GM18517 (cell line): ENCODE measurements around the gene BOD1L1.
A peak's percentile ranks its signal among the peaks of the same experiment; 100 is the strongest.

Experiments
- ATAC-seq: cut with Tn5 transposase; IDR thresholded peaks from one replicate; pipeline ENCODE4 v1.9.1; 2021; ENCODE audit warnings: mild to moderate bottlenecking, moderate library complexity; ENCODE audit not compliant: unreplicated experiment

BOD1L1 gene

DNA sequence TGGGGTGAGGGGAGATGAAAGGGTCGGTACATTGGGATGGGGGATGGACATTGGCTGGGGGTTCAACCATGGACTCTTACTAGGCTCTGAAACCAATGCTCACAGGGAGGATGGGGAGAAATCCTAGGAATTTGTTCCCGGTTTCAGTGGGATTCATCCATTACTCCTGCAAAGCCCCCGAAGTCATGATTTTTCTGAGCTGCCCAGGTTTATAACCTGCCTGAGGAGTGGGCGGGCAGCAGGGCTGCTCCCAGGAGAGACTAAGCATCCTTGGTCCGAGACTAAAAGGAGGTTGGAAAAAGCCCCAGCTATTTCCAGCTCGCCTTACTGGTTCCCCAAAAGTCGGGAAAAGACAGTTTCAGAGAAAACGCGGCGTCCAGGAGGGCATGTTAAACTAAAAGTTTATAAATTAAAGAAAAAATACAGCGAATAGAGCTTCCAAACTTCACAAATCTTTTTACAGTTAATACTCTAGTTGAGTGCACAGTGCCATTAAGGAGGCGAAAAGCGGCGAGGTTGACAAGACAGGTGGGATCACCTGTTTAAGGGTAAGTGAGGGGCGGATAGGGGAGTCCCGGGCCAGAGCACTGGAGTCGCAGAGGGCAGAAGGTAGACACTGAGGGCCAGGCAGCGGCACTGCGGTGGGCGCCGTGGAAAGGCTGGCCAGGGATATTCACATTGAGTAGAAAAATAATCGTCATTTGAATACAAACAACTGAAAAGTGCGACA lies 86.9 kb downstream of the BOD1L1 start:
- ATAC-seq = no peak

DNA sequence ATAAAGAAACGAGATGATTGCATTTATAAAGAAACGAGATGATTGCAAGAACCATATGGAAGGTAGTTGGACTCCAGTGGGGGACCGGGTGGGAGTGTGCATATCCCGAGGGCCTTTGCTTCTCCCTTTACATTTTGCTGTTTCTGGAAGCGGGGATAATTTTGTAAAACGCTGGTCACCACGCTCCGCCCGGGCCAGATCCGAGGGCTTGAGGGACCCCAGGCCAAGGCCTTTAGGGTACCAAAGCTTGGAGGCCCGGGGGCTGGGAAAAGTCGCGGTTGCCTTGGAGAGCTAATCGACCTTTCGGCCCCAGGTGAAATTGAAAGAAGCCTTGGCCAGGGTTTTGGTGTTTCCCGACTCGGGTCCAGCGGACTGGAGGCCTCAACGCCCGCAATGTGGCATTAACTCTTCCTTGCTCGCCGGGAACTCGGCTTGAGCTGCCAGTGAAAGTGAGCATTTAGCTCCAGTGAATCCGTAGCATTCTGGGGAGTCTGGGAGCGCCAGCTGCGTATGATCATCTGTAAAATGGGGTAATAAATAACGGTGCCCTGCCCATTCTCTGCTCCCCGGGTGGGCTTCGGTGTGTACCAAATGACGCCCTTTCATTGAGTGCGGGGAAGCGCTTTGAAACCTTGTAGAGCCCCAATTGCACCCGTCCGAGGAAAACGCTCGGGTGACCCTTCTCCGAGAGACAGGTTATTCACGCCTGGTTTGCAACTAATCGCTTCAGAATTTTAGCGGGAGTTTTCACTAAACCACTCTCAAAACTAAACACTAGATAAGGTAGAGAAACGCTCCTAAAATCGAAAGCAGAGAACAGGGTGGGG lies 87.7 kb downstream of the BOD1L1 start:
- ATAC-seq = no peak

DNA sequence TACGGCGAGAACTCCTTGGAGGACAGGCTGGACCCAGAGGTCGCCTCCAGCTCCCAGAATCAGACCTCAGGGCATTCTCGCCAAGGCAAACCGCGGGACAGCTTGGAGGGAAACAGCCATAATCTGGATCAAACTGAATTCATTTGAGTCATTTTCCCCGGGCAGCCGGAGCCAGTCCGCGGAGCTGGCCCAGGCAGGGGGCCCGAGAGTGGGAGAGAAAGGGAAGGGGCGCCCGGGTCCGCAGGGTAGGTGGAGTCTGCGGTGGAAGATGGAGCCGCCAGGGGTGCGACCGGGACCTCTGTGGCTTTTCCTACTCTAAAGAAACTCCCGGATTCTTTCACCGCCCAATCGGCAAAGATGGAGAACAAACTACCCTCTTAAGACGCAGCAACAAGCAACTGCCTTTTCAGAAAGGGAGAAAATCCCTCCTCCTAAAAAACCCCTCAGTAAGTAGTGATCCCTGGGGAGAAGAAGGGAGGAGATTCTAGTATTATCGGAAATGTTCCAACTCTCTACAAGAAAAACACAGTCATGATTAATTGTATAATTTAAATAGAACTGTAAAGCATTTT lies 88.4 kb downstream of the BOD1L1 start:
- no peak for ATAC-seq

DNA sequence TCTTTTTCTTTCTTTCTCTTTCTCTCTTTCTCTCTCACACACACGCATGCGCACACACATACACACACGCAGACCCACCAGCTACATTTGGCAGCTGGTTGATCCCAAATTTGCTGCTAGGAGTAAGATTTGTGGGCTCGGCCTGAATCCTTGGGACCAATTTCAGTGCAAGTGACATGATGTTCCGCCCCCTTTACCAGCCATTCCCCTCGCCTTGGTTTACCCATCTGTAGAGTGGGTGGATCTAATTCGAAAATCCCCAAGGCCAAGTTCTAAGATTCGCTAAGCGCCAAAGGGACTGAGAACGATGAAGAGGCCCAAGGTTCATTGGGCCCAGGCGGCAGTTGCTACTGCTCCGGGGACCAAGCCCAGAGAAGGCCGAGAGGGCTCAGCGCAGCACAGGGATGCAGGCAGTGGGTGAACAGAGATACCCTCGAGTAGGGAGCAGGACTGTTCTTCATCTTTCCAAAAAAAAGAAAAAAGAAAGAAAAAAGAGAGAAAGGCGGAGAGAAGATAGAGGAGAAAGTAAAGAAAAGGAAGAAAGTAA lies 89.0 kb downstream of the BOD1L1 start:
- no peak for ATAC-seq

DNA sequence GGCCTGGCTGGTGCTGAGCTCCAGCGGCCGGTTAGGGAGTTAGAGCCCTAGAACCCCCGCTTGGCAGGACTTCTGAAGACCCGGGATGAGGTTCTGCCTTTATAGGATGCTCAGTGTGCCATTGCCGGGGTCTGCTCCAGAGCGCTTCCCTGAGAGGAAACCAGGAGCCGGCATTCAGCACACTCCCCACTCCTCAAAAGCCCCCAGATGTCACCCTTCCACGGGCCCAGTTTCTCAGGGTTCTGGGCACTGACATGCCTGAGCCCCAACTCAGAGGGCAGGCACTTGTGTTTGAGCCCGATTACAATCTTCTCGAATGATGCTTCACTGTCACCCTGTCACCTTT lies 89.7 kb downstream of the BOD1L1 start:
- no peak for ATAC-seq

DNA sequence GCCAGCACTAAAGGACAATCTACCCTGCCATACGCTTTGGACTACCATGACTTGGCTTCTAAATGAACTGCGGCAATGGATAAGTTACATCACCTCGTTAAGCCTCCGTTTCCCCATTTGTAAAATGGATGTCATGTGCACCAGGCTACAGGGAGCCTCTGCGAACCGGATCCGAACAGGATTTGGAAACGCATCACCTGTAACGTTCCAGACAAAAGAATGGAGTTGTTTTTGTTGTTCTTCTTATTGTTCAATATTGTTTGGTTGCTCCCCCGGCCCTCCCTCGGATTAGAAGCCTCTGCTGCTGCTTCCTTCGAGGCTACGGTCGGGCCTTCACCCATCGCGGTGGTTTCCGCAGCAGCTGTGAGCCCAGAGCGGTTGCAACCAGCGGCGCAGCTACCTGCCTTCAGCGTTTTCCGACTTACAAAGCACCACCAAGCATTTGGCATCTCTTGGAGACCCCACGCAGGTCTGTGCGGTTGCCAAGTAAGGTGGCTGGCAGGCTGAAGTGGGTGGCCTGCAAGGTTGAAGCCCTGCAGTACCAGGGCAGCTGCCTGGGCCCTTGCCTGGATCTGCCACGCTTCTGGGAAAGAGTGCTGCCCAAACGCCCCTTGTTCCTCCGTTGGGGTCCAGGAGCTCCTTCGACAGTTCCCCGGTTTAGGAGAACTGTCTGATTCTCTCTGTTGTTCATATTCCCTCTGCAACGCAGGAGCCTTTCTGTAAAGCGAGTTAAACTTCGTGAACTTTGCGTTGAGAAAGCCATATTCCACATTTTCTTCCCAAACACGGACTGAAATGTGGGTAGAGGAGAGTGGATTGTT lies 90.3 kb downstream of the BOD1L1 start:
- no peak for ATAC-seq

DNA sequence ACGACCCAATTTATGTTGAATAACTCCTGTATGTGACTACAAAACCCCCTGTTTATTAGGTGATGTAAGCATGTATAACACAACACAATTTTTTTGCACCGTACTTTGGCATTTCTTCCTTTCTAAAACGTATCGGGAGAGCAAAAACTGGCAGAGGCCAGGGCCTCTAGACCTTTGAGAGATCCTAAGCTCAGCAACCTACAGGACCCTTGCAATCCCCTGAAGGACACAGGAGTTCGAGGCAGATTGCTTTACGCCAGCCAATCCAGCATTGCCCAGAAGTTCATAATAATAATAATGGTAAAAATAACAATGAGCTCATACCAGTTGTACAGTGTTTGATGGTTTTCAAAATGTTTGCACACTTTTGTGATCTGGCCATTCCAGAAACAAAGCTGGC lies 90.9 kb downstream of the BOD1L1 start:
- ATAC-seq = no peak

DNA sequence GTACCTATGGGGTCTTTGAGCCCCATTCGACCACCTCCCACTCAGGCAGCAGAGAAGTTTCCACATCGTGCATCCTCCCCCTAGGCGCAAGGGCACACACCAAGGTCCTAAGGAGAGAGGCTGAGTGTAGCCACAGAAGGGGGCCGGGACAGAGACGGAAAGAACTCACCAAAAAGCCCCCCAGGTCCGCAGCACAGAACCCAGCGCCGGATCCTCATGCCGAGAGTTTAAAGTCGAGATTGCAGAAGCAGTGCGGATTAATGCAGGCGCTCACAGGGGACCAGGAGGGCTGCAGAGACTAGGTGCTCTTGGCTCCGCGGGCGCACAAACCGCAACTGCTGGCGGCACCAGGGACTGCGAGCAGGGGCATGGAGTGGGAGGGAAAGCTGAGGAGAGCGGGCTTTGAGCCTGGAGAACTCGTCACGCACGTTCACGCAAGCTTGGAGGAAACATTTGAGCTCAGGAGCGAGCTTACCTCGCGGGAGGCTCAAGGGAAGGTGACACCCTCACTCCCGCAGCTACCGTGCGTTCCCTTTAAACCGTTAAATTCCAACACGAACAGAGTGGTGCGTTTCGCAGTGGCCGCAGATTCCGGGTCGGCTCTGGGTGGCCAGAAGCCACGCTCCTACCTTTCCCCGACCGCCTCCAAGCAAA lies 91.7 kb downstream of the BOD1L1 start:
- no peak for ATAC-seq

DNA sequence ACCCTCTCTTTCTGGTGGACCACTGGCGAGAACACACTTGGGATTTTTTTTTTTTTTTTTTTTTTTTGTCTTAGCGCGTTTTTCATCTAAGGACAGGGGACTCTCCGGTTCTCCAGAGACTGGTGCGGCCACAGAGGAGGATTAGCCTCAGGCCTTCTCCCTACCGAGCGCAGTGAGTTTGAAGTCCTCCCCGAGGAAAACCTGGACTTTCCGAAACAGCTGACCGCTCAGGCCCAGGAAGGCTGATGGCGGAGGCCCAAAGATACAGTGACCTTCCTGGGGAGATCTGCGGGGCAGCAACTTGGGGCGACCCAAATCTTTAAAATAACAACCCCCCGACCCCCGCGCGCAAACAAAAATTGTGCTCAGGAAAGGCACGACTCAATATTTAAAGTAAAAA lies 92.4 kb downstream of the BOD1L1 start:
- no peak for ATAC-seq

DNA sequence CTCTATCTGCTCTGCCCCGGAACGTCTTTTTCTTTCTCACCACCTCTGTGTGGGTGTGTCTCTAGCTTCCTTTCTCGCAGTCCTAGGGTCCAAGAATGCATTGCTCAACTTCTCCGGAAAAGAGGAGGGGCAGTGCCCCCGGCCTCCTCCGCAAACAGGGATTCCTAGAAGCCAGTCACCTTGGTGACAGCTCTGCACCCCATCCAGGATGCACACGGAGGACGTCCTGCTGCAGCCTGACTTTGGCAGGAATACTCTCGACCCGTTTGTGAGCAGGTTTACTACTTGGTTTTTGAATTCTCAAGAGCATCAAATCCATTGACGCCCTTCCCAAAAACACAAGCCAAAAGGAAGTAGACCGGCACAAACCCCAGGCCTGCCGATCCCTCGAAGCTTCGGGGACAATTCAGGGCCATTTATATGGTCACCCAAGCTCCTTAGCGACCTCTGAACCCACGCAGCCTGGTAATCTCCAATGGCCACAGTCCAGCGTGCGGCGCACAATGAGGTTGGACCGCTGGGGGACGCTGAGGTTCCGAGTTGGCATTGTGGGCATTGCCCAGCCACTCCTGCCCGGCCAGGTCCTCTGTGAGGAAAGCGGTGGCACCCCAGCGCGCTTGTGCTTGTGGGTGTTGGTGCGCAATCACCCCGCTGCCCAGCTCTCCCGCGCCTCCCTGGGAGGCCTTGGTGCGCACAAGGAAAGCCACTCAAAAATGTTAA lies 93.0 kb downstream of the BOD1L1 start:
- ATAC-seq = no peak

DNA sequence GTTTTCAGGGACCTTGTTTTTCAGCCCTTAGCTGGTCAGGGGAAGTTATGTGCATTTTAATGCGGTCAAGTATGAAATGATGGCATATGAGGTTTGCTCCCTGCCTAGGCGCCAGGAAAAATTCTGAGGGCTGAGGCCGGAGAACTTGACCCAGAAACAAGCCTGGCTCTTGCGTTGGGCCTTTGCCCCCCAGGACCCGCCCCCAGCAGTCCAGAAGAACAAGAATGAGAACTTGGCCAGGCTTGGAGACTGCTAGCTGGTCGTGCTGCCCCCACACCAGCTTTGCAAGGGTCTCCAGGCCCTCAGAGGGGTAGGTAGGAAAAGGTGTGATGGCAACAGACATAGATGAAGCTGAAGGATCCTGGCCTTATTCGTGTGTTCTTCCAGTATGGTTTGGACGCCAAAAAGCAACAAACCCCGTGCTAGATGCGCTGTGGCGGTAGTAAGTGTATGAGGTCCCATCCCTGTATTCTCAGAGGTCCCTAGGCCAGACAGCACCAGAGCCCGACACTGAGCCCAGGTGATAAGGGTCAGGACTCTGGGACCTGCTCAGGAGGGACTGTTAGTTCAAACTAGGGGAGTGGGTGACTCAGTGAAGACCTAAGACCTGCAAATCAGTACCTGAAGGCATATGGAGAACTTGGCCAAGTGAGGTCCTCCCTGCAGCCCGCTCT lies 93.7 kb downstream of the BOD1L1 start:
- no peak for ATAC-seq

DNA sequence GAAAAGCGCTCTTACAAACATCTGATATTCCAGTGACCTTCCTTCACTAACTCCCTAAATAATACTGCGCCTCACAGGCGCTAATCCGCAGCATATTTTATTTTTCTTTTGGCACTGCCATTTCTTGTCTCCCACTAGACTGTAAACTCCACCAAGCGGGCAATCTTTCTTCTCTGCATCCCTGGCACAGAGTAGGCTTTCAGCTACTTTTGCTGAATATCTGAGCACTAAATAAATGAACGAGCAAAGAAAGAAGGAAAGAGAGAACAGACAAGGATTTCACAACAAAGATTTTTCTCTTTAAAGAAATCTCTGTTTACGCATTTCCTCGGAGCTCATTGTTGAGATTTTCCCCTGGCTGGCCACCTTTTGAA lies 95.9 kb downstream of the BOD1L1 start:
- ATAC-seq = no peak

DNA sequence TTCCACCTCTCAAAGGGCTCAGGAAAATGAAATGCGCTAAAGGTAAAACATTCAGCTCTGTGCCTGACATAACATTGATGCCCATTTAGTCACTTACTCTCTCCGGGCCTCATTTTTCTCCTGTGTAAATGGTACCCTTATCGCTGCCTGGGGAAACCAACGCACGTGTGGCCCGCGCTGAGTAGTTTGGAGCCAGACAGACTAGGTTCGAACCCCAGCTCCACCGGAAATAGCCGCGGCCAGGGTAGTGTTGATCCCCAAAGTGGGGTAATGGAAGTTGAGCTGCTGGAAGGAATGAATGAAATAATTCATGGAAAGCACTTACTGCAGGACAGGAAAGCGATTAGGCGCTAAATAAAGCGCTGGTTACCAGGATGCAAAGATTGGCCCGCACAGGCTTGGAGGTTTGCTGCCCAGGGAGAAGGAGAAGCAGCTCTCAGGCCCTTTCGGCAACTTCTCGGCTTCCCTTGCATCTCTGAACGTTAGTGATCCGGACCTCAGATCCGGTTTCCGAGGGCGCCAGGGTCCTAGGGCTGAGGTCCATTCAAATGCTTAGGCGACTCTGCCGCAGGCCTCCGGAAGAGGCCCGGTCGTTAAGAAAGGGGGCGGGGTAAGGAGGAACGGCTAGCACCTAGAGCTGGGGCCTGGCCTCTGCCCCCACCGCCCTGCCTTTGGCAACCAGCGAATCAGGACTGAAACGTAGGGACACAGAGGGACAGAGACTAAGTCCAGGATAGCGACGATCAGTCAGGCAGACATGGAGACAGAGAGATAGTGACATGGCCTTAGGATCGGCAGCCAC lies 96.5 kb downstream of the BOD1L1 start:
- ATAC-seq = no peak

DNA sequence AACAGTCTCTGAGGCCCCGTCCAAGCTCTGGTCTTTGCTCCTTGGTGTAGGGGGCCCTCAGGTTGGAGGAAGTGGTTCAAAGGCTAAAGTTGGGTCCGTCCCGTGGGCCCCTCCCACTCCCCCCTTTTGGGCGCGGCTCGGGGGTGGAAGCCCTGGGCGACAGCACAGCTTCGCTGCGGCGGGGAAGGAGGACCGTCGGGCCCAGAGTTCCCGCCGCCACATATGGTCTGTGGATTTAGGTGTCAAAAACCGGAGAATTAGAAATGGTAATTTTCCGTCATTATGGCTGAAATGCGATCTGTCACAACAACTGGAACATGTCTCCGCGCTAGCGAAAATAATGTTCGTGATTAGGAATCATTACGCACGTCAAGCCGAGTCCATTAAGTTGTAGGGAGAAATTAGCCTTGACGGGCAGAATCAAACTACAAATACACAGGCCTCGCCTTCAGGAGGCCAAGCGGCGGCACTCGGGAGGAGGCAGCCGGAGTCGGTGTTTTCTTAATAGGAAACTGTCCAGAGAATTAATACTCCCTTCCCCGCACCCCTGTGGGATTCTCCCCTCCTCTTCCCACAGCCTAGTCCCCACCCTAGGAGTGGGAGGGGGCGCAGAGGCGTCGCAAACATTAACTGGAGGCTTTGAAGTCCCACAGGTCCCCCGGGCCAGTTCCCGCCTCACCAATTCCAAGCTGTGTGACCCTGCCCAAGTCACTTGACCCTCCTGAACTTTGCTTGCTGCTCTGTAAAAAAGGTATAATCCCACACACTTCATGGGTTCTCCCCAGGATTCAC lies 98.2 kb downstream of the BOD1L1 start:
- ATAC-seq = no peak

DNA sequence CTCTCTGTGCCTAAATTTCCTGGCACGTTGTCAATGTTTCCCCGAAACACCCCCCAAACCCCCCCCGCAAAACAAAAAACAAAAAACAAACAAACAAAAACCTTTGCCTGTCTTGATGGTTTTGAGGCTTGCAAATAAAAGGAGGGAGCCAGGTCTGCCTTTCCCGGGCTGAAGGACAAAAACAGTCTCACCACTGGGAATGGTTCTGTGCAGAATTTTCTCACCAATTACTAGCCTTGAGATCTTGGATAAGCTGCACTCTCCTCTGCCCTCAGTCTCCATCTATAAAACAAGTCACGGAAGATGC lies 98.8 kb downstream of the BOD1L1 start:
- no peak for ATAC-seq

DNA sequence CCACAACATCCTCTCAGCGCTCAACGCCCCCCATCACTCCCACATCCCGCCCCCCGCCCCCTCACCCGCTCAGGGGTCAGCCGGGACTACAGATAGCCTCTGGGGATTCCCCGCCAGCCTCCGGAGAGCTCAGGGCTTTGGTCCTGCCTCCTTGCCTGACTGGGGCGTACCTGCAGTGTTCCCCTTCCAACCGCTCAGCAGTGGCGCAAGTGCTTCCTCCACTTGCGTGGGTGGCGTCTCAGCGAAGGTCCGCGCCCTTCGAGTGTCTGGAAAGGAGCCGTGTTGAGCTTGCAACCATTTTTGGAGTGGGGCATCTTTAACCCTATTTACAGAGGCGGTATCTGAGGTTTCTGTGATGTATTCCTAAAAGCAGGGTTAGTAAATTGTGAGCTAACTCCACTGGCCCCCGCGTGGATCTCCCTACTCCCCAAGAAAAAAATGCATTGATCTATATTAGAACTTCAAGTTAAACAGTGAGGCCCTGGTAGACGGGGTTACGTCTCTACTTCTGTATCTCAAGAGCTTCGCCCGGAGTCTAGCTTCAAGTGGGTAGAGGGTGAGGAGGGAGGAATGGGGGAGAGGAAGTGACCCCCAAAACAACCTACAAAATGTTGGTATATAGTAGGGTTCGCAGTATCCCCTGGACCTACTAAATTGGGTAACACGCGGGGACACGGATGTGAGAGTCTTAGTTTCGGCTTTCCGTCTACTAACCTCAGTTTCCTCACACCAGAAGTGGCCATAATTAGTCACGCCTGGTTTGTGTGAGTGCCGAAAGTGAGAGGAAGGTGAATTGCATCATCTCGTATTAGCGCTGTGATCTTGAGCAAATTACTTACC lies 99.3 kb downstream of the BOD1L1 start:
- peak; percentile 77 for ATAC-seq
